Keratinocyte (primary cell): Measurements from ENCODE around the gene ZC3H10. TPM values are rescaled to one million over a fixed set of nuclear protein-coding genes. Genes with fewer than 3 reads are reported as not detected.
"Not testable (repeated sequence)": the region's sequence is repeated elsewhere in the genome, so short reads cannot be mapped to it uniquely, and the experiment has no call there.

Experiments used
- DNase-seq: peaks from one replicate; pipeline ENCODE4 v3.0.0-alpha.2; 2011; ENCODE audit warnings: low read depth, missing footprints, low spot score
- FAIRE-seq: peaks from 2 replicates; lab custom pipeline; 2011; peaks lifted over from hg19 to GRCh38; lab: Jason Lieb, UNC
- H2AFZ ChIP-seq: 2 replicates; pipeline ENCODE4 v1.6.0; 2012; ENCODE audit warnings: low read length, control low read depth, inconsistent platforms; ENCODE audit not compliant: control insufficient read depth
- H3K27ac ChIP-seq: 2 replicates; pipeline ENCODE4 v1.5.1; 2011; ENCODE audit warnings: low read length; ENCODE audit not compliant: control insufficient read depth, insufficient read depth
- H3K27me3 ChIP-seq: 3 replicates; pipeline ENCODE4 v1.6.0; 2011; ENCODE audit warnings: low read length; ENCODE audit not compliant: control insufficient read depth, insufficient read depth; ENCODE audit errors: extremely low read depth
- H3K36me3 ChIP-seq, 2 experiments: 2 replicates in 1 of 2; 3 replicates in 1 of 2; pipeline ENCODE4 v1.5.1; 2011; ENCODE audit warnings: low read length in 2 of 2, mild to moderate bottlenecking in 1 of 2; ENCODE audit not compliant: control insufficient read depth in 2 of 2, insufficient read depth in 2 of 2; ENCODE audit errors: extremely low read depth in 1 of 2
- H3K4me1 ChIP-seq: 3 replicates; pipeline ENCODE4 v1.5.1; 2011; ENCODE audit warnings: low read length; ENCODE audit not compliant: control insufficient read depth, insufficient read depth; ENCODE audit errors: extremely low read depth
- H3K4me2 ChIP-seq: 3 replicates; pipeline ENCODE4 v1.6.0; 2011; ENCODE audit warnings: low read depth, low read length; ENCODE audit not compliant: control insufficient read depth, insufficient read depth; ENCODE audit errors: extremely low read depth
- H3K4me3 ChIP-seq, 3 experiments: fragments of 200-600 bp in 1 of 3; sonication (generic) in 1 of 3; 2 replicates in 2 of 3; 3 replicates in 1 of 3; pipeline ENCODE4 v1.5.1; 2011 to 2016; ENCODE audit warnings: low read length in 3 of 3, mild to moderate bottlenecking in 3 of 3, control low read depth in 2 of 3, inconsistent platforms in 1 of 3, low read depth in 1 of 3, mixed read lengths in 1 of 3, mixed run types in 1 of 3, moderate library complexity in 1 of 3; ENCODE audit not compliant: control insufficient read depth in 2 of 3, insufficient read depth in 2 of 3; ENCODE audit errors: extremely low read depth in 1 of 3
- H3K79me2 ChIP-seq: 2 replicates; pipeline ENCODE4 v1.6.0; 2012; ENCODE audit warnings: low read length; ENCODE audit not compliant: control insufficient read depth, insufficient read depth
- H3K9ac ChIP-seq: 3 replicates; pipeline ENCODE4 v1.6.0; 2011; ENCODE audit warnings: low read length; ENCODE audit not compliant: control insufficient read depth, insufficient read depth; ENCODE audit errors: extremely low read depth
- H3K9me1 ChIP-seq: 3 replicates; pipeline ENCODE4 v1.6.0; 2011; ENCODE audit warnings: low read length; ENCODE audit not compliant: control insufficient read depth, insufficient read depth; ENCODE audit errors: extremely low read depth
- H3K9me3 ChIP-seq: 2 replicates; pipeline ENCODE4 v1.5.1; 2012; ENCODE audit warnings: low read depth, low read length; ENCODE audit not compliant: control insufficient read depth
- H4K20me1 ChIP-seq: 3 replicates; pipeline ENCODE4 v1.6.0; 2011; ENCODE audit warnings: low read length; ENCODE audit not compliant: control insufficient read depth, insufficient read depth; ENCODE audit errors: extremely low read depth
- CTCF ChIP-seq, 3 experiments: IDR thresholded peaks in 1 of 3; conservative IDR thresholded peaks in 1 of 3; optimal IDR thresholded peaks in 1 of 3; 2 replicates in 2 of 3; 3 replicates in 1 of 3; pipeline versions ENCODE3 to v1.5.1; 2011; ENCODE audit warnings: low read length in 3 of 3, mild to moderate bottlenecking in 3 of 3, moderate library complexity in 2 of 3, control low read depth in 1 of 3, inconsistent platforms in 1 of 3; ENCODE audit not compliant: insufficient read depth in 2 of 3; ENCODE audit errors: extremely low read depth in 1 of 3
- EZH2 ChIP-seq: IDR thresholded peaks from one replicate; pipeline ENCODE4 v1.6.1; 2012; ENCODE audit warnings: inconsistent platforms, mild to moderate bottlenecking, low read length, moderate library complexity
- dilution Hi-C: fragments of 300-500 bp; cut with MboI; formaldehyde crosslinking; loops from one replicate; pipeline ENCODE4 v1.7.0; 2020; ENCODE audit warnings: low sequenced_read_pairs; ENCODE audit not compliant: extremely low pct_ligation_motif_present
- polyA plus RNA-seq, 5 experiments: library from polyadenylated mRNA; depleted of rRNA in 3 of 5; stranded (reverse) in 3 of 5; stranded (forward) in 1 of 5; unstranded in 1 of 5; fragments of >200 nt; gene quantifications; 1 replicate in 1 of 5; 2 replicates in 3 of 5; 3 replicates in 1 of 5; pipeline versions ENCODE4 v1.2.1 to v1.2.3, GENCODE V29; 2011 to 2012; ENCODE audit warnings: missing spikeins in 2 of 5, low read depth in 1 of 5, low replicate concordance in 1 of 5

Gene ZC3H10
- polyA plus RNA-seq, 1 donor (not counting 4 experiments of a cell fraction or from before 2014, with no cell fraction given) = 0.85 TPM

- Histone ChIP-seq H3K4me1 (peaks cover 29% of the 10 kb centered on the region), H3K4me3 (no peak overlapping the region), H3K27ac (no peak overlapping the region), H3K36me3 (peaks cover 15 to 17% of the 10 kb centered on the region in 2 experiments), H3K4me2 (no peak overlapping the region), H2AFZ (no peak overlapping the region), H3K9me1 (no peaks in the 10 kb centered on the region), H3K9ac (no peak overlapping the region), H3K27me3 (no peaks in the 10 kb centered on the region), H3K79me2 (peaks cover 22% of the 10 kb centered on the region), H3K9me3 (no peaks in the 10 kb centered on the region), H4K20me1 (peaks cover 6% of the 10 kb centered on the region)
- dilution Hi-C loops = no loop called here
- DNase-seq = no peak
- FAIRE-seq = no peak
- TF ChIP-seq CTCF (optimal IDR thresholded peaks at IDR 0.05 in 1 of 3, IDR thresholded peaks at IDR 0.05 in 1 of 3, conservative IDR thresholded peaks at IDR 0.05 in 1 of 3; ENCODE audit: extremely low read depth in 1 of 3, insufficient read depth in 2 of 3, low read length in 3 of 3) = no peak
- TF ChIP-seq EZH2 = no peak
These were observed 37.3 kb downstream of the ZC3H10 start for GRCh38 chr12:56155256-56155845.

- Histone ChIP-seq H3K9ac (peak overlapping the region; percentile 99), H3K36me3 (peaks cover 28 to 29% of the 10 kb centered on the region in 2 experiments), H4K20me1 (peaks cover 15% of the 10 kb centered on the region), H3K4me1 (peaks cover 36% of the 10 kb centered on the region), H3K79me2 (peaks cover 28% of the 10 kb centered on the region), H3K4me2 (peak overlapping the region; percentile 88)
- FAIRE-seq, H3K9me1 ChIP-seq, H3K9me3 ChIP-seq, dilution Hi-C loops, DNase-seq, H3K27ac ChIP-seq, H3K4me3 ChIP-seq, H3K27me3 ChIP-seq, H2AFZ ChIP-seq: not testable (repeated sequence)
These were observed 38.6 kb downstream of the ZC3H10 start for GRCh38 chr12:56156464-56157200.
